ENCODE measurements around the gene PRPF19.
A peak's percentile ranks its signal among the peaks of the same experiment; 100 is the strongest.

PRPF19 gene

DNA sequence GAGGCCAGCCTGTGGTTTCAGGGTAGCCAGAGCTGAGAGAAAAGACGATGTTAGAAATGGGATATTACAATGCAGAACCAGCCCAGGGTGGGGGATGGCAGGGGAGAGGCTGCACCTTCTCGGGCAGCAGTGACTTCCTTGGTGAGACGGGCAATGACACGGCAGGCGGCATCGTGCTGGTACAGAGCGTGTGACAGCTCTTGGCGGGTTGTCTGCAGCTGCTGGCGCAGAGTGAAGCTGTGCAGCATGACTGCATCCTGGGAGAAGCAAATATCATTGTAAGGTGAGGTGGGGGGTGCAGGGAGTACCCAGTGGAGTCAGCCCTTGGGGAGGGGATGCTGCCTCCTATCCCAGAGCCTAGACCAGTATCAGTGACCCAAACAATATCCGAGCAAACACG lies 3.8 kb downstream of the PRPF19 start:
- DNase-seq = no peak

DNA sequence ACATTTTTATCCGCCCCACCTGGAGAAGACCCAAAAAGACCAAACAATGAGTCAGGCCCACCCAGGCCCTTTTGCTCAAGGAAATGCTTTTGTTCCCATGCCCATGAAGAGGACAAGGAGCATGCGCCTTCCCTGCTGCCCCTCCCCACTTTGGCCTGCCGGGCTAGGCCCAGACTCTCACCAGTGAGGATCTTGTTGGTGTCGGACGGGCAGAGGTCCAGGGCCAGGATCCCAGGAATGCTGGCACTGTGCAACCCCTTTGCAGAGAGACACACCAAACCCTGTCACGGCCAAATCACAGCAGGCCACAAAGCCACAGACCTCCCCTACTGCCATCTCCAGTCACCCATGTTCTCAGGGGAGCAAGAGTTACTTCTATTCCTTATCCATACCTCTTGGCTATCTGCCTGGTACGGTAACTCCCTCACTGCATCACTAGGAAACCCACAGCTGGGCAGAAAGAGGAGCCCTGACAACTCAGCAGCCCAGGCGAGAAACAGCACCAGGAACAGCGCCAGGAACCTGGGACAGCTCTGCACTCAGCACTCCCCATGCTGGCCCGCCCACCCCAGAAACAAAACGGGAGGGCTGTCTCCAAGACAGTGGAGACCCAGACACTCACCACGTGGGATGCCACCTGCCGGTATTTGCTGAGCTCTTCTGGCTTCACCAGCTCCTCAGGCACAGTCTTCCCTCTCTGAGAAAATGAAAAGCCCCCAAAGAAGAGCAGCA lies 5.5 kb downstream of the PRPF19 start:
- no peak for DNase-seq

DNA sequence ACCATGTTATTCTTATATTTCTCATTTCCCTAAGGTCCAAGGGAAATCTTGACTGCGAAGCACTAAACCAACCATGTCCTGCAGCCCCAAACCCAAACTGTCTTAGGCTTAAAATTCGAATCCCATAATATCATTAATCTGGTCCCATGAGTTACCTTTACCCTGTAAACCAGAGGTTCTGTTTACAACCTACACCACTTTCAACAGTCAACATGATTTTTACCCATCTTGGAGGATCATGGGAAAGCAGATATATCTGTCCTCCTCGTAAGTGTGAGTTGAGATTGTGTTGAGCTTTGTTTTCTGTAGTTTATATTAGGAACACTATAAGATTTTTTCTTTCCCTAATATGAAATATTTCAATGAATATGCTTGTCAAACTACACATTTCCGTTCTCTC lies 6.4 kb downstream of the PRPF19 start:
- no peak for DNase-seq

DNA sequence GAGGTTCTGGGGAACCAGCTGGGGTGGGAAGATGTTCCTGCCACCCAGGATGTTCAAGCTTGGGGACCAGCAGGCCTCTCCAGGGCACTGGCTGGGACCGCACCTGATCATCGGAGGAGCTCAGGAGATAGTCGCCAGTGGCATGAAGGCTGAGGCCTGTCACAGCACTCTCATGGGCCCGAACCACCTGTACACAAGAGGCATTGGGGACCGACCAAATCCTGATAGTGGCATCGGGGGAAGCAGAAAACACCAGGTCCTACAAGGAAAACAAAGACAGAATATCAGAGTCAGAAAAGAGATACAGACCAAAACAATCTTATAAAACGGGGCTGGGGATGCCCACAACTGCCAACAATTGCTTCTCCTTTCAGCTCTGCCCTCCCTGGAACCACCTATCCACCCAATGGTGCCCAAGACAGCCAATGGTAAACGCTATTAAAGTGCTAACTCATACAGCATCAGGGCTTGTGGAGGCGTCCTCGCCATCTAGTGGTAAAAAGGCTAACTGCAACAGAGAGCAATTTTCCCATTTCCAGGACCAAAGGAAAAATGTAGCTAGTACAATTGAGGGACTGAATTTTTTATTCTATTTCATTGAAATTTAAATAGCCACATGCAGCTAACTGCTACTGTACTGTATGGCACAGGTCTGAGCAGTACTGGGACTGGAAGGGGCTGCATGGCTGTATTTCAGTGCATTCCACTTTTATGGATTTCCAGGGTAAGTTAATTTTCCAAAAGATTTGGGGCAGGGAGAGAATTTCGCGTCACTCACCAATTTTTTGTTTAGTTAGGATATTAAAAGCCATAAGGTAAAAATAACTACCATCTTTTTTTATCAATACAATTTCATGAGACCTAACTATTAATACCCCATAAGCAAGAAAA lies 7.1 kb downstream of the PRPF19 start:
- no peak for DNase-seq

DNA sequence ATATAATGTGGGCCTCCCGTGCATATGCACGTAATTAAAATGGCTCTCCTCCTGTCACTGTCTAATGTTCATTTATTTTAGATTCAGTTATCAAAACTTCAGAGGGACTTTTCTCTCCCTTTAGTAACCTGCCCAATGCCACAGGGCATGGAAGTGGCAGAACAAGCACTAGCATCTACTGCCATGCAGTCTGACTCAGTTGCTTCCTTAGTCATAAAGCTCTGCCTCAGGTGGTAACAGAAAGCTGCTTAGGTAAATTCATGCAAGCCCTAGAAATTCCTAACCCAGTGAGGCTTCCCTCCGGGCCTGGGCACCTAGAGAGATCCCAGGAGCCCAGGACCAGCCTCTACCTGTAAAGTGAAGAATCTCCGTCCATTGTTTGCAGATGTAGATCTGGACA lies 8.9 kb downstream of the PRPF19 start:
- no peak for DNase-seq

DNA sequence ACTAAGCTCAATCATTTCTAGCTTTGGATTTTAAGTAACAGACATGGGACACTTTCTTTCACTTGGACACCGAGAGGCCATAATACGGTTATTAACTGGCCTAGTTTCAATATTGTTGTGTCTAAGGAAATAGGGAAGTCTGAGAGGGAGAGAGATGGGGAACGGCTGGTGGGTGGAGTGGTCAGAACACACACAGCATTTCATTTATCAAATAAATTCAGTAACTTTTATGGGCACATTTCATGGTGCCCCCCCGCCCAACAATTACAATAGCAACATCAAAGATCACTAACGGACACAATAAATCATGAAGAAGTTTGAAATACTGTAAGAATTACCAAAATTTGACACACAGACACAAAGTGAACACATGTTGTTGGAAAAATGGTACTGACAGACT lies 10.7 kb downstream of the PRPF19 start:
- no peak for DNase-seq

DNA sequence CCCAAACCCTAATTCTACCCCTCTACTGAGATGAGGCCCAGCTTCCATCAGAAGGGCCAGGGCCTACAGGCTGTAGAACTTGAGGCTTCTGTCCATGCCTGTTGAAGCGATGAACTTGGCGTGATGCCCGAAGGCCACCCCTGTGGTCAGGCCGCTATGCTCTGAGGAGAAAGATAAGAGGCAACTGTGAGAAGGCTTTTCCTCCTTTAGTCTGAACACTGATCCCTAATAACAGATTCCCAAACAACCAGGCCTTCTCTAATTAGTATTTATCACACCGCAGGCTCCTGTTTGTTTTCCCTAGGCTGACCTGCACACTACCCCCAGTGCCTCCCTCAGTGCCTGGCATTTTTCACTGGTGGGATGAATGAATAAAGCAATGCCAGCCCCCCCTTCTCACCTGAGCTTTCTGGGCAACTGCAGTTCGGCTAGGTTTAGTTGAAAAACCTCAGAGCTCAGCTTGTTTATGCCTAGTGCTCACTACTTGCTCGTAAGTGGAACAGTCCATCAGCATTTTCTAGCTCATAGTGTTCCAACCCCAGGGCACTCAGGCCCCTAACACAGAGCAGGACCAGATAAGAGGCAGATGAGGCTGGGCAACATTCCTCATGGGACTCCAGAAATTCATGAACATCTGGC lies 15.2 kb downstream of the PRPF19 start:
- DNase-seq = no peak

DNA sequence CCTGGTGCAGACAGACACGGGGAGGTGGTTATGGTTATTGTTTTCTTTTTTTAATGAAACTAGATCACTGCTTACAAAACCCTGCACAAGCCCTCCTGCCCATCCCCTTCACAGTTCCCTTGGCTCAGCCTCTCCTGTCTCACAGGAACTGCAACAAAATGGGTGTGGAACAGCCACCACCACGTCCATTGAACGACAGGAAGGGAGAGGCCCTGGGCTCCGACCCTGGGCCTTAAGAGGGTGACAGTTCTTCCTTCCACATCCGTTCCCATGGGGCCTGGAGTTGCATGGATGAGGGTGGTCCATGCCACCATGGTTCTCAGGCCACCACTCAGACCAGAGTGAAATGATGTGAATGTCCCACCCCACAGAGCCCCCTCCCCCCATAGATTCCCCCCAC lies 15.7 kb downstream of the PRPF19 start:
- no peak for DNase-seq

DNA sequence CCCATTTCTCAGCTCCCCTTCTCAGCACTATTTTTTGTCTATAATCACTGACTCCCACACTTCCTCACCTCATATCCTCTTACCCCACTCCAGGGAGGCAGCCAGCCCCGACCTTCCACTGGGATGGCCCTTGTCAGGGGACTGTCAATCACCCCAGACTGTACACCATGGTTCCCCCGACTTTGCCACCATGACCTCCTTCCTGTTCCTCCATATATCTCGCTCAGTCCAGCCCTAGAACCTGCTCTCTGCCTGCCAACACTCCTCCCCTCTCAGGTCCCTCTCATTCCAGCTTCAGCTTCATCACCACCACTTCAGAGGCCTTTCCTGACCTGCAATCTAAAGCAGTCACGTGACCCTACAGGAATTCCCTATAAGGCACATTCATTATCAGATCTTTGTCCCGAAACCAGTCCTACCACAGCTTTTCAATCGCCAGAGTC lies 16.5 kb downstream of the PRPF19 start:
- DNase-seq = no peak

DNA sequence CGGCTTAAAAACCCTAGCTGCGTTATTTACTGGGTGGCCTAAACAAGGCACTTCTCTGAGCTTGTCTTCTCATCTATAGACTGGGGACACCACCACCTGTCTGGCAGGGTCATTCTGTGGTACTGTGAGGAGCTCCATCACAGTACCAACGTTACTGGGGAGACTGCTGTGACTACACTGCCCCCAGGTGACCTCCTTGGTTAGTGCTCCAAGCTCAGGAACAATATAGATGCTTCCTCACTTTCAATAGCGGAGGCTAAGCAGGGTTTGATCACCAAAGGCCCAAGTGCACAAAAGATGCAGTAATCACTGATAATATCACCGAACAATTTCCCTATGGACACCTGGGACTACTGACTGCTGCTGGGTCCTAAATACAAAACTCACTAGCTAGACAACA lies 18.8 kb downstream of the PRPF19 start:
- peak in 1 of 2 experiments; percentile 13 for DNase-seq

DNA sequence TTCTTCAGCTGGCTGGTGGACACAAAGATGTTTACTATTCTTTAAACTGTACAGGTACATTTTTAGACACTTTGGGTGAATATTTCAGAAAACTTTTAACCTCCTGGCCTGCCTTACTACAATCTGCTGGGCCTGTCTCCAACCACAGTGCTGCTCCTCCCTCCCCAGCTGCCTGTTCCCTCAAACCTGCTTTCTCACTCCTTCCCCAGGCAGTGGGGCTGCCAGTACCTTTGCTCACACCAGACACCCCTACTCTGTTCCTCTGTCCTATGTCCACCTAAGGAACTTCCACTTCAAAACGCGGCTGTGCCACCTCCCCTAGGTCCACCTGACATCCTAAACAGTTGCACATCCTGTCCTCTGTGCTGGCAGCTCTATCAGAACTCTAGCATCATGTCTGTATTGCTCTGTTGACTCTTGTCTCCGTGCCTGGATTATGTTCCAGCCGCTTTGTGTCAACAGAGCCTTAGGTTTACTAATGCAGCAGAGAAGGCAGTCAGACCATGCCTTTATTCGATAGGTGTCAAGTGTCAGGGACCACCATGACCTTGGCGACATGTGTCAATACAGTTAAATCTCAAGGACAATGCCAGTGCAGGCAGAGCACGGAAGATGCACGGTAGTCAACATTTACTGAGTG lies 25.6 kb downstream of the PRPF19 start:
- DNase-seq = no peak

DNA sequence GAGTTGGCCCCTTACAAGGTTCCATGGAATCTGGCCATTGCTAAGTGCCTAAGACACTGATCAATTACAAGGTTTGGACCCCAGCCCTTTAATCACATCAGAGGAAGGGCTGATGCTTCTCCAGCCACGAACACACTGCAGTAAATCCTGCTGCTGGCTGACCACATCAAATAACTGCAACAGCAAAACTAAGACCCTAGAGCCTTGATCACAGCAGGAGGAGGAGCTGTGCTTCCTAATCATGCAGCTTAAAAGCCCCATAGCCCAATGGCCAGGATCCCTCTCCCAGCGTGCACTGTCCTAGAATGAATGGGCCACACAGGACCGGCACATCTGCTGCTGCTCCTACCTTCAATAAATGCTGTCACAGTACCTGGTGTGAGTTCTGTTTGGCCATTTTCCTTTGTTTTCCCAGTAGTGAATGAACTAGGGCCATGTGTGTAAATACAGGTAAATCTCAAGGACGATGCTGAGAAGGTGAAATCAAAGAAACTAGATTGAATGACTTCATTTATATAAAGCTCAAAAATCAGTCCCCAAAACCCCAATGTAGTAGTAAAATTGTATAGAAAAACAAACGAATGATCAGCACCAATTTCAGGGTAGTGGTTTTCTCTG lies 26.3 kb downstream of the PRPF19 start:
- no peak for DNase-seq

DNA sequence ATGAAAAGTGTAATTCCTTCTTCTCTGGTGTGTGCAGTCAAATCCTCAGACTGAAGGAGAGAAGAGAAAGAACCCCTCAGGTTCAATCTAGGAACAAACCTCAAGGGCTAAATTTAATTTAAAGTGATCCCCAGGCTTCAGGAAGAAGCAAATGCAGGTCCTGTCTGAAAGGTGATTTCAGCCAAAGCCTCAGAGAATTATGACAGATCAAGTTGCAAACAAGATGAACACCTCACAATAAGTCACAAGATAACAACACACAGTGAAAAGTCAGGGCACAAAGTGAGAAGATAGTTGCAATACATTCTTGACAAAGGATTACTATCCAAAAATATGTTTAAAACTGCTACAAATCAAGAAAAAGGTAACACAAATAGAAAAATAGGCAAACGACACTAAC lies 27.3 kb downstream of the PRPF19 start:
- DNase-seq = no peak

DNA sequence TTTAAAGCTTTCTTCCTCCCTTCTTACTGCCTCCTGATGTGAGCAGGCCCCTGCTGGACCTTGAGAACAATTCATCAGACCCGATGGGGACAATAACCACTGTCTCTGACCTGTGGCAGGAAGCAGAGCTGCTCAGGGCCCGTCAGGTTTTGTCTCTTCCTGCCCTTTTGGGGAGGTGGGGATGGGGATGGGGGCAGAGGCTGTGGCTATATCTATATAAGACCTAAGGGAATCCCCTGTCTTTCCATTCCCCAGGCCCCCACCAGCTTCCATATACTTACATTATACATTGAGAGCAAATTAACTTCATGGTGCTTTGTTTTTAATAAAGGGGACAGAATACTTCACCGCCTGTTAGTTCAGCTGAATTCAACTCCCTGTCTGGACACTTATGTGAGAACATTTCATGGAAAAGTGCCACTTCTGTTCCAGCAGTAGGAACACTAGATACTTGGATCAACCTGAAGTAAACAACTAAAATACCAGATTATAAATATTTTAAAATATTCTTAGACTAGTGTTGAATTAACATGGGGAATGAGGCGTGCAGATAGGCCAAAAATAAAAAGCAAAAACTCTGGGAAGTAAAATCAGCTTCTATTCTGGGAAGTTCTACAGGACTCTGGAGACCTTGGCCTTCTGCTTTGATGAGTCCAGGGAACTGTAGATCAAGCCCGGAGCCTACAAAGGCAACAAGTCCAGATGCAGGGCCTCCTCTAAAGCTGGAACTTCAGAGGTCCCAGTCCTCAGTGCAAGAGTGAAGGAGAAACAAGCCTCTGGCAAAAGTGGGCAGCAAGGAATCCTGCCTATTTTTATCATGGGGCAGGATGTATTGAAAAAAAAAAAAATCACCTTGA lies 27.9 kb downstream of the PRPF19 start:
- DNase-seq = no peak

DNA sequence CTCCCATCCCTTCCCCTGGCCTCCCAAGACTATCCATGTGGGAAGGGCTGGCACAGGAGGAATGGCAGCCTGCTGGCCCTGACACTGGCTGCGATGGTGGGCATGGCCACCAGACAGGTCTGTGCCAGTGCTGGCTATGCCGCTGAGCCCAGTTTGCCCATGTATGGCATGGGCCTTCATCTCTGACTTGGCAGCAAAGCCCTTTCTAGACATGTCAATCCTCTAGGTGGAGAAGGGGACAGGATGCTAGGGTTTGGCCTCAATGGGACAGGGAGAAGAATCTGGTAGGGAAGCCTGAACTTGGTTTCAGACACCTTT lies 30.3 kb downstream of the PRPF19 start:
- no peak for DNase-seq

DNA sequence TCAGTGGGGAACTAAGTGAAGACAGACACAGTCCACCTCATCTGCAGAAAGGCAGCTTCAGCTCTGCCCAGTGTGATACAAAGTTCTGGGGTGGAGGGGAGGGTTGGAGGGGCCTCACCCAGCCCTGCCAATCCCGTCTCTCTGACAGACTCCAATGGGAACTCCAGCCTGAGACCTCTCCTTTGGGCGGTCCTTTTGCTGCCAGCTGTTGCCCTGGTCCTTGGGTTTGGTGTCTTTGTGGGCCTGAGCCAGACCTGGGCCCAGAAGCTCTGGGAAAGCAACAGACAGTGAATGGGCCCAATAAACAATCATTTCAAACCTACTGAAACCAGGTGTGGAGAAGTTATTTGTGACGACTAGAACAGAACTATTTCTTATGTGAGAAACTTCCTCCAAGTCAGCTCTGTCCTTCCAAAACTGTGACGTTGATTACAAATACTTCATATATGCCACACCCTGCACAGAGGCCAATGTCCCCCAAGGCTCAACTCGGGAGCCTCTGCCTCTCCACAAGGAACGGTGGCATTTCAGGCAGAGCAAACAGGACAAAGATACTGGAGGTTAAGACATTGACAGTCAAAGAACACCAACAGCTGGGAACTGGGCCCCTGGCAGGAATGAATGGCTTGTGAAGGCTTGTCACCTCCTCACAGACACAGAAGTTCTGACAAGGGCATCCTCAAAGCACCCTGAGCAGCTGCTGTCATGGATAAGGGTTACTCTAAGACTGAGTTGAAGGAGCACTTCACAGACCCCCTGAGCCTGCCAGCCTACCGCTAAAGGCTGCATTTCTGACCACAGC lies 30.8 kb downstream of the PRPF19 start:
- no peak for DNase-seq

DNA sequence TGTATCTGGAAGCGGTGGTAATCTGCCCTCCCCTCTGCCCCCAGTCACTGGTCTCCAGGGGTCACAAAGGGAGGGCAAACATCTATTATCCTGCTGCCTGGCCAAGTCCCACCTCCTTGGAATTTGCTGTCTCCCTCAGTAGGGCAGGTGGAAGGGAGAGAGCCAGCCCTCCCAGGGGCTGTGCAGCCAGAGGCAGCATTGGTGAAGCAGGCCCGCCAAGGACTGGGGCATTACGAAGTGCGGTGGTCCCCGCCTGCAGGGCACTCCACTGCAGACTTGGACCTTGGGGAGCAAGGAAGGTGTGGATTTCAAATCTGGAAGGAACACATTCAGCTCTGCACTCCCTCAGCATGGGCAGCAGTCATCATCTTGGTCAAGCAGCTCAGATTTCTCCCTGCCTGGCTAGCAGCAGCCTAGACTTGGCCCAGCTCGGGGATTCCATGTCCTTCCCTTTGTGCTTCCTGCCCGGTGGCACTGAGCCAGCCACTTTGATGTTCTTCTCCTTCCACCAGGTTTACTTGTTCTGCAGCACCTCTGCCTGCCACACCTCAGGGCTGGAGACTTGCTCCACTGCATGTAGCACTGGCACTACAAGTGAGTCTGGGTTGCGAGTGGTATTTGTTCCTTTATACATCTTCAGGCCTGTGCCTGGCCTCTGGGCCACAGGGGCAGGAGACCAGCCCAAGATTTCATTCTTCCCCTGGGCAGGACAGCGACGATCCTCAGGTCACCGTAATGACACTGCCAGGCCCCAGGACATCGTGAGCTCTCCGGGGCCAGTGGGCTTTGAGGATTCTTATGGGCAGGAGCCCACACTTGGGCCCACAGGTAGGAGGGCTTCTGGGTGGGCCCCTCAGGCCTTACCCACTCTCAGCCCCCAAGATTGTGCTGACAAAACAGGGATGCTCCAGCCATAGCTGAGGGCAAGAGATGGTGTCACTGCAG lies 31.7 kb downstream of the PRPF19 start:
- DNase-seq = no peak

DNA sequence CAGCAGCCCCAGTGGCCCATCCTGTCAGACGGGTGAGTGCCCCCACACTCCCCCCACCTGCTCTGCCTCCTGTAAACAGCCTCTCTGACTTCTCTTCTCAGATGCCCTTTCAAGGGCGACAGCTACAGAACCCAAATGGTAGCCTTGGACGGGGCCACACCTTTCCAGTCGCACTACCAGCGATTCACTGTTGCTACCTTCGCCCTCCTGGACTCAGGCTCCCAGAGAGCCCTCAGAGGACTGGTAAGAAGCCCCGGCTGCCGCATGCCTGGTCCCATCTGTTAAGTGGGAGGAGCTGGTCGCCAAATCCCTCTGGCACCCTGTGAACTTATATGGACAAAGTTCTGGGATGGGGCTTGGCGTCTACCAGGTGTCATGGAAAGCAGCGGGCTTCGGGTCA lies 32.9 kb downstream of the PRPF19 start:
- no peak for DNase-seq

DNA sequence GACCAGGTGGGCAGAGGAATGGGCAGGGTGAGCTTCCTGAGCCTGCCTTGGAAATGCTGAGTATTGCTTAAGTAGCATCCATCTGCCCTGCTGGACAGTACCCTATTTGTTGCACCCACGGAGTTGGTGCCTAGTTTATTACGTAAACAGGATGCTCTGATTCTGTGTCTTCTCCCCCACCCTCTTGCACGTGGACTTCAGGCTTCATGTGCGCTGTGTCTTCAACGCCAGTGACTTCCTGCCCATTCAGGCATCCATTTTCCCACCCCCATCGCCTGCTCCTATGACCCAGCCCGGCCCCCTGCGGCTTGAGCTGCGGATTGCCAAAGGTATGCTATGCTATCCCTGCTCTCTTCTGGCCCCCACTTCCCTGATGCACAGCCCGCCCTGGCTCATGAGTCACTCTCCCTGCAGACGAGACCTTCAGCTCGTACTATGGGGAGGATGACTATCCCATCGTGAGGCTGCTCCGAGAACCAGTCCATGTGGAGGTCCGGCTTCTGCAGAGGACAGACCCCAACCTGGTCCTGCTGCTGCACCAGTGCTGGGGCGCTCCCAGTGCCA lies 33.3 kb downstream of the PRPF19 start:
- no peak for DNase-seq
